Keratinocyte (primary cell): ENCODE measurements around the gene PDGFRA.

ENCODE experiments used
- EZH2 ChIP-seq: IDR thresholded peaks from one replicate; pipeline ENCODE4 v1.6.1; 2012; ENCODE audit warnings: inconsistent platforms, mild to moderate bottlenecking, low read length, moderate library complexity
- TF ChIP-seq, protein P1 (sequence below), 3 experiments: IDR thresholded peaks in 1 of 3; conservative IDR thresholded peaks in 1 of 3; optimal IDR thresholded peaks in 1 of 3; 2 replicates in 2 of 3; 3 replicates in 1 of 3; pipeline versions ENCODE3 to v1.5.1; 2011; ENCODE audit warnings: low read length in 3 of 3, mild to moderate bottlenecking in 3 of 3, moderate library complexity in 2 of 3, control low read depth in 1 of 3, inconsistent platforms in 1 of 3; ENCODE audit not compliant: insufficient read depth in 2 of 3; ENCODE audit errors: extremely low read depth in 1 of 3

DNA sequence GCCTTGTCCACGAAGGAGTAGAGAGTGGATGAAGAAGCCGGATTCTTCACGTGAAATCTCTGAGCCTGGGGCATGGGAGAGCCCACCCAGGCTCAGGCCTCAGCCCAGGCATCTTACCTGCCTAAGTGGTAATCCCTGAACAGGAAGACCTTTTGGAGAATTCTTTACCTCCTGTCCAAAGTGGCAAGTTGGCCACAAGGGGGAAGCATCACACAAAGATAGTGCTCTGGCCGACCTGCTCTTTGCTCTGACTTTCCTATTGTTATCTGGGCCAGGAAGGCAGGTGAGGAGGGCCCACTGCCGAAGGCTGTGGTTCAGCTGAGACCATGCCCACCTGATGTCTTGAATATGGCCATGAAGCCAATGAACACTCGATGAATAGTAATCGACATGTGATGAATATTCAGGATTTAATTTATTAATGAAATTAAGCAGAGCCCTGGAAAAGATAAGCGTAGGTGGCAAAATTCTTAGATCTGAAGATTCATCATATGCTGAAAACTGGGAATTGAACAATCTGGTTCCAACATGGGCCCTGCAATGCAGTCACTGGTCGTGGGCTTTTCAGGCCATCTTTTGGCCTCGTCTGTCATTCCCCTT lies 93.8 kb downstream of the PDGFRA start:
- TF ChIP-seq, protein P1, sequence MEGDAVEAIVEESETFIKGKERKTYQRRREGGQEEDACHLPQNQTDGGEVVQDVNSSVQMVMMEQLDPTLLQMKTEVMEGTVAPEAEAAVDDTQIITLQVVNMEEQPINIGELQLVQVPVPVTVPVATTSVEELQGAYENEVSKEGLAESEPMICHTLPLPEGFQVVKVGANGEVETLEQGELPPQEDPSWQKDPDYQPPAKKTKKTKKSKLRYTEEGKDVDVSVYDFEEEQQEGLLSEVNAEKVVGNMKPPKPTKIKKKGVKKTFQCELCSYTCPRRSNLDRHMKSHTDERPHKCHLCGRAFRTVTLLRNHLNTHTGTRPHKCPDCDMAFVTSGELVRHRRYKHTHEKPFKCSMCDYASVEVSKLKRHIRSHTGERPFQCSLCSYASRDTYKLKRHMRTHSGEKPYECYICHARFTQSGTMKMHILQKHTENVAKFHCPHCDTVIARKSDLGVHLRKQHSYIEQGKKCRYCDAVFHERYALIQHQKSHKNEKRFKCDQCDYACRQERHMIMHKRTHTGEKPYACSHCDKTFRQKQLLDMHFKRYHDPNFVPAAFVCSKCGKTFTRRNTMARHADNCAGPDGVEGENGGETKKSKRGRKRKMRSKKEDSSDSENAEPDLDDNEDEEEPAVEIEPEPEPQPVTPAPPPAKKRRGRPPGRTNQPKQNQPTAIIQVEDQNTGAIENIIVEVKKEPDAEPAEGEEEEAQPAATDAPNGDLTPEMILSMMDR (optimal IDR thresholded peaks at IDR 0.05 in 1 of 3, IDR thresholded peaks at IDR 0.05 in 1 of 3, conservative IDR thresholded peaks at IDR 0.05 in 1 of 3; ENCODE audit: extremely low read depth in 1 of 3, insufficient read depth in 2 of 3, low read length in 3 of 3): peak; percentile 68 to 91 (median 89)
- no peak for TF ChIP-seq EZH2
